Pancreas (tissue), 10 donors: ENCODE measurements around the gene TPX2. TPM values are rescaled to one million over a fixed set of nuclear protein-coding genes. Genes with fewer than 3 reads are reported as not detected.
A peak's percentile ranks its signal among the peaks of the same experiment; 100 is the strongest.

Experiments
- ATAC-seq, 4 donors: fragments of 200-7000 bp; cut with Tn5 transposase; one replicate each; pipeline versions ENCODE4 v1.8.0 to v1.9.1; 2020; ENCODE audit warnings: mild to moderate bottlenecking in 4 of 4, moderate library complexity in 4 of 4
- DNase-seq, 6 donors: peaks; one replicate each; pipeline ENCODE4 v3.0.0-alpha.2; 2020
- FAIRE-seq: peaks from 2 replicates; lab custom pipeline; 2012; peaks lifted over from hg19 to GRCh38; lab: Jason Lieb, UNC
- H3K27ac ChIP-seq, 4 donors: fragments of 200-600 bp; sonication (generic); 1 replicate in 3 of 4; 2 replicates in 1 of 4; pipeline versions ENCODE4 v1.5.0 to v1.8.0; 2020
- H3K27me3 ChIP-seq, 4 donors: fragments of 200-600 bp; one replicate each; pipeline ENCODE4 v1.8.0; 2021
- H3K36me3 ChIP-seq, 3 donors: fragments of 200-600 bp; sonication (generic) in 1 of 3; one replicate each; pipeline versions ENCODE4 v1.5.0 to v1.8.0; 2020 to 2021
- H3K4me1 ChIP-seq, 3 donors: fragments of 200-600 bp; one replicate each; pipeline ENCODE4 v1.8.0; 2021
- H3K4me3 ChIP-seq, 4 donors: fragments of 200-600 bp; sonication (generic) in 2 of 4; one replicate each; pipeline versions ENCODE4 v1.5.0 to v1.8.0; 2020 to 2021
- H3K9me3 ChIP-seq, 4 donors: fragments of 200-600 bp; one replicate each; pipeline ENCODE4 v1.8.0; 2021
- CTCF ChIP-seq, 4 donors: fragments of 200-600 bp; sonication (generic) in 3 of 4; IDR thresholded peaks; one replicate each; pipeline versions ENCODE4 v1.5.0 to v1.8.0; 2021; ENCODE audit warnings: antibody characterized with exemption in 4 of 4
- WGBS, 2 donors: extraction: QIAGEN DNeasy Blood & Tissue Kit; methylation state at CpG; one replicate each; pipeline ENCODE4 v1.1.7; 2013; 5-methylcytosine and 5-hydroxymethylcytosine counted together
- intact Hi-C, 3 donors: fragments of 100-400 bp; cut with DNase I; formaldehyde crosslinking; loops; one replicate each; pipeline versions ENCODE4 v1.11.1 to v1.14.2; 2022
- polyA plus RNA-seq, 2 donors: library from polyadenylated mRNA; stranded (reverse); fragments of 200-250 nt; gene quantifications; one replicate each; pipeline ENCODE4 v1.2.3, GENCODE V29; 2013
- total RNA-seq, 6 donors: library from RNA; stranded (reverse); fragmentation: NEBNext Ultra II Directional in 4 of 6; extraction: Animal tissue kit (Norgen Biotek cat#: 25700) in 4 of 6; gene quantifications; one replicate each; pipeline versions ENCODE4 v1.2.1 to v1.2.4, GENCODE V29; 2021 to 2023
- donor health status: healthy with polysubstance abuse.
- donor health status: DM: no; HTN: no; CAD: no; lungs with moderate emphysema.
- donor health status: DM: no; HTN: no; CAD: no.
- donor health status: control.
- donor health status: control.
- donor health status: Bipolar disorder and iron deficiency.
- donor health status: DM: yes; HTN: yes; CAD: no.
- donor health status: DM: no; HTN: no; CAD: no.
- donor health status: DM: no; HTN: no; CAD: no.
- donor health status: DM: yes; HTN: yes; CAD: no.

Gene TPX2
- total and polyA plus RNA-seq, 8 donors, result 0.04 to 1.5 (median 0.40) TPM; not detected in 1

- TF ChIP-seq CTCF (IDR thresholded peaks at IDR 0.05), result no peak
- no peaks in the 10 kb centered on the region for H3K27me3 ChIP-seq
- no peak for DNase-seq
- FAIRE-seq, result no peak
- peaks cover 0 to 5% (median 0%) of the 10 kb centered on the region in 3 donors for H3K36me3 ChIP-seq
- no peaks in the 10 kb centered on the region for H3K9me3 ChIP-seq
- peak overlapping the region in 2 of 4 donors; percentile 8 to 95 for H3K4me3 ChIP-seq
- no peak for ATAC-seq
- H3K27ac ChIP-seq, result peak overlapping the region in 3 of 4 donors; percentile 8 to 98 (median 59)
- 57% methylated on average over 6 of the region's 6 CpGs for WGBS, 2 donors
- intact Hi-C loops, result no loop called here
- peaks cover 23 to 54% (median 50%) of the 10 kb centered on the region in 3 donors for H3K4me1 ChIP-seq
These were observed 21.4 kb upstream of the TPX2 start for GRCh38 chr20:31717478-31718201.

GRCh38 chr20:31718952-31719643 lies 20.0 kb upstream of the TPX2 start:
- 54 to 59% methylated on average over 6 of the region's 6 CpGs for WGBS, 2 donors
- DNase-seq, result no peak
- Histone ChIP-seq H3K27me3 (no peaks in the 10 kb centered on the region), H3K36me3 (peaks cover 0 to under 1% (median 0%) of the 10 kb centered on the region in 3 donors), H3K27ac (peak overlapping the region; percentile 97 to 98 (median 98)), H3K4me3 (peak overlapping the region in 2 of 4 donors; percentile 92 to 95), H3K9me3 (no peaks in the 10 kb centered on the region), H3K4me1 (peaks cover 10 to 39% (median 38%) of the 10 kb centered on the region in 3 donors)
- no peak for ATAC-seq
- no peak for FAIRE-seq
- TF ChIP-seq CTCF (IDR thresholded peaks at IDR 0.05), result no peak
- intact Hi-C loops, result no loop called here

GRCh38 chr20:31719644-31720485 lies 19.2 kb upstream of the TPX2 start:
- intact Hi-C loops, result loop anchor here in 1 of 3 donors (5.0 kb wide), 1 partner anchor 53 kb away; no protein-coding TSS in a partner anchor
- no peaks in the 10 kb centered on the region for H3K9me3 ChIP-seq
- FAIRE-seq (no peak), ATAC-seq (no peak), DNase-seq (no peak)
- H3K27me3 ChIP-seq, result no peaks in the 10 kb centered on the region
- 19 to 29% methylated on average over 2 of the region's 2 CpGs for WGBS, 2 donors
- TF ChIP-seq CTCF (IDR thresholded peaks at IDR 0.05), result no peak
- peaks cover 8 to 38% (median 36%) of the 10 kb centered on the region in 3 donors for H3K4me1 ChIP-seq
- H3K27ac ChIP-seq, result peak overlapping the region; percentile 97 to 98 (median 98)
- H3K36me3 ChIP-seq, result no peaks in the 10 kb centered on the region
- peak overlapping the region; percentile 89 to 96 (median 94) for H3K4me3 ChIP-seq

DNA sequence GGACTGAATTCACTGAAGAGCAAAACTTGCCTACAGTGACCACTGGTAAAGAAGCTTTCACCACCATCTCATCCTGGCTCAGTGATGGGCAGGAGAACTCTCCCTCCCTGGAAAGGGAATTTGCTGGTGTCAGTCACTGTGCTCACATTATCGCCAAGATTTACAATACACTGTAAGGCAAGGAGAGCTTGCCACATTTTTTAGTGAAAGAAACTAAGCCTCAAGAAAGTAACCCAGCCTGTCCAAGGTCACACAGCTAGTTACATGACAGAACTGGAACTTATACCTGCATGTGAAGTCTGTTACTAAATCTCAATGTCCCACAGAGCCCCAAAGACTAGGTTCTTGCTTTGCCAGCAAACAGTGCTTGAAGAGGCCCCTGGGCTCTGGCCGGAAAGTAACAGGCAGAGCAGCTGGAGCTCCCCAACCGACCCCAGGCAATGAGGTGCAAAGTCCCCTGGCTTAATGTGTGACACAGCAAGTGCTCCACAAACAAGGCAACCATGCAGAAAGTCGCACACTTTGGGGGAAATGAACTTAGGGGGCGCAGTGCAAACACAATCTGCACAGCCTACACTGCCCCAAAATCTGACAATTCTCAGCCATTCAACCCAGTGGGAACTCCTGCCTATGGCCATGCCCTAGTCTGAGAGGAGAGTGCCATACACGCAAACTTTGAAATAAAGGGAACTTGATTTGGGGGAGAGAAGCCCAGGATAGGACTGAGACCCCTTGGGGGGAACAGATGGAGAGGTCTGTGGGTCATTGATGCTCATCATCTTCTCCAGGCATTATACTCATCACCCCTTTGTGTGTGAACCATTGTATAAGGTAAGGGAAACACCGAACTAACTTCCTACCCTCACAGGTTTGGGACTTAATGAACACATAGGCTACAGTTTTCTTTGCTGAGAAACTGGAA lies 18.3 kb upstream of the TPX2 start:
- ATAC-seq, result no peak
- no peak for FAIRE-seq
- Histone ChIP-seq H3K4me1 (peaks cover 8 to 38% (median 36%) of the 10 kb centered on the region in 3 donors), H3K27ac (peak overlapping the region; percentile 97 to 98 (median 98)), H3K27me3 (no peaks in the 10 kb centered on the region), H3K36me3 (no peaks in the 10 kb centered on the region), H3K4me3 (peak overlapping the region; percentile 89 to 96 (median 94)), H3K9me3 (no peaks in the 10 kb centered on the region)
- intact Hi-C loops, result loop anchor here in 1 of 3 donors (5.0 kb wide), 1 partner anchor 53 kb away; no protein-coding TSS in a partner anchor
- no peak for TF ChIP-seq CTCF (IDR thresholded peaks at IDR 0.05)
- WGBS, 2 donors, result 20 to 25% methylated on average over 7 of the region's 7 CpGs
- no peak for DNase-seq
